Central memory CD4-positive, alpha-beta T cell (primary cell): ENCODE data around the gene OCA2.
"Not testable (repeated sequence)": the region's sequence is repeated elsewhere in the genome, so short reads cannot be mapped to it uniquely, and the experiment has no call there.

ENCODE experiments used
- DNase-seq: peaks from one replicate; pipeline ENCODE4 v3.0.0; 2022
- total RNA-seq, 3 experiments: gene quantifications; one replicate each; lab custom pipeline; 2026; lab: John Stamatoyannopoulos, UW

OCA2 gene
- total RNA-seq = 0 to 2.7 (median 0) reads per million in 3 experiments

DNA sequence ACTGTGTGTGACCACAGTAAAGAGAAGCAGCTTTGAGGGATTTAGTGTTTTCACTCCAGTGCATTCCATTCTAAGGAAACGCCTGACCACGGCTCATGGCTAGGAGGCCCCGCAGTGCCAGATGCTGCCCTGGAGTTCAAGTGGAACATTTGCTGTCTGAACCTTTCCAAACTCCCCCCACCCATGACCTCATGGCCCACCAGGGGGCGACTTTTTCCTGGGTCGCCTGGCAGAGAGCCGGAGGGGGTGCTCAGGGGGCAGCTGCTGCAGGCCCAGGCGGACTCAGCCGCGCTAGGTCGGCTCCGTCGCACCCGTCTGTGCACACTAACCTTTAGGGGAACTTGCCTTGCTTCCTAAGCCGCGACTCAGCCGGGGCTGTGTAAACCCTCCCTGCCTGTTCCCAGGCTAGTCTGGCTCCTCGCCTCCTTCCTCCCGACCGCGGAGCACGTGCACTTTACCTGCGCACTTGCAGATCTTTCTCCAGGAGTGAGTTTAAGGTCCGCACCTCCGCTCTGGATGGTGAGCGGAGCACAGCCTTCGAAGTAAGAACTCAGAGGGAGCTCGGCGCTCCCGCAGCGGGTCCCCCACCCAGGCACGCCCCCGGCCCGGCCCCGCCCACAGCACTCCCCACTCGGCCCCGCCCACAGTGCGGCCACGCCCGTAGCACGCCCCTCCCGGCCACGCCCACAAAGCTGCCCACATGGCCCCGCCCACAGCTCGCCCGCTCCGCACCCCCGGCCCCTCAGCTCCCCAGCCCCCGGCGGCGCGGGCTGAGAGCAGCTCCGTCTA is at the start of gene OCA2:
Gene OCA2, minus strand, starts transcription at position 550 of the 789 bp plus-strand sequence. CDS start 17,441 bp downstream, outside the sequence.
- peak; percentile 28 for DNase-seq

DNA sequence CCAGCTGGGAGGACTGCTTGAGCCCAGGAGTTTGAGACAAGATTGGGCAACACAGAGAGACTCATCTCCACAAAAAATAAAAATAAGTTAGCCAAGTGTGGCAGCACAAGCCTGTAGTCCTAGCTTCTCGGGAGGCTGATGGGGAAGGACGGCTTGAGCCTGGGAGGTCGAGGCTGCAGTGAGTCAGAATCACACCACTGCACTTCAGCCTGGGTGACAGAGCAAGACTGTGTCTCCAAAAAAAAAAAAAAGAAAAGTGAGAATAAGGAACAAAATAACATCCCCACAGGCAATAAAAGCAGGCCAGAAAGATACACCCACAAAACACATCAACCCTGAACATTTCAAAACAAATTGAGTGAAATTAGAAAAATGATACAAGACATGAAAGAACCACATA is 48.7 kb upstream of the OCA2 start:
- no peak for DNase-seq

DNA sequence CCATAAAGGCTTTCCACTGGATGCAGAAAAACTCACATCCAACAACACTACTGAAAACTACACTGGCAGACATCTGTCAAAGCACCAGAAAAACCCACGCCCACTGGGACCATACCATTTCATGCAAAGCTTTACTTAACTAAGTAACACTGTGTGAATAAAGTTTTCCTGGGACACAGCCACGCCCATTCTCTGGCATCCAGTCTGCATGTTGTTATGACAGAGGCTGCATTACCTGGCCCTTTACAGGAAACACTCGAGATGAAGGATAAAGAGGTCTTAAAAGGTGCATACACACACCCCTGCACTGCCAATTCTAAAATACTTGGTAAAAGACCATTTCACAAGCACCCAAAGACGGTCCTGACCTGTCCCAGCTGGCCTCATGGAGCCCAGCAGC is 46.3 kb upstream of the OCA2 start:
- not testable (repeated sequence) for DNase-seq

DNA sequence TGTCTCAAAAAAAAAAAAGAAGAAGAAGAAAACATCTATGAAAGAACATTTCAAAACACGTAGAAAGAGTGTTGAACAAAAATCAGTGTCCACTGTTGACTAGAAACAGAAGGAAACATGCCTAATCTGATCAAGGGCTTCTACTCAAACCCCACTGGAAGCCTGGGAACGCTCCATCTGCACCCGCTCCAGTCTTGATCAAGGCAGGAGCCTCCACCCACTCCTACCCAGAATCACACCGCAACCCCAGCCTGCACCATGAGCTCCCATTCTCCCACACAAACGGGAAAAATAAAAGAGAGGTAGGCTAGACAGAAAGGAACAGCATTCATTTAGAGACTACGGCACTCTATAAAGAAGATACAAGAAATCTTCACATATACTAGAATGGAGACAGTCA is 40.9 kb upstream of the OCA2 start:
- no peak for DNase-seq

DNA sequence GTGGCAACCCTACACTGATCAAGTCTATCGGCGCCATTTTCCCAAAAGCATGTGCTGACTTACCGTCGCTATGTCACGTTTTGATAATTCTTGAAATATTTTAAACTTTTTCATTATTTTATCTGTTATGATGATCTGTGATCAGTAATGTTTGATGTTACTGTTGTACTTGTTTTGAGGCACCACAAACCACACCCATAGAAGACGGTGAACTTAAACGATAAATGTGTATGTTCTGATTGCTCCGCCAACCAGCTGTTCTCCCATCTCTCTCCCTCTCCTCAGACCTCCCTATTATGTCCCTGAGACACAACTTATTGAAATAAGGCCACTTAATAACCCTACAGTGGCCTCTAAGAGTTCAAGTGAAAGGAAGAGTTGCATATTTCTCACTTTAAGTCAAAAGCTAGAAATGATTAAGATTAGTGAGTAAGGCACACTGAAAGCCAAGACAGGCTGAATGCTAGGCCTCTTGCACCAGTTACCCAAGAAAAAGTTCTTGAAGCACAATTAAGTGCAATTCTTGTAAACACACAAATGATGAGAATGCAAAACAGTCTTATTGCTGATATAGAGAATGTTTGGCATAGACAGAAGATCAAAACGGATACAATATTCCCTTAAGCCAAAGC is 38.4 kb upstream of the OCA2 start:
- not testable (repeated sequence) for DNase-seq

GRCh38 chr15:28136236-28136904 is 37.3 kb upstream of the OCA2 start:
- peak; percentile 9 for DNase-seq

GRCh38 chr15:28133281-28133680 is 34.2 kb upstream of the OCA2 start:
- no peak for DNase-seq

- no peak for DNase-seq
Measured at GRCh38 chr15:28132524-28133275, 33.6 kb upstream of the OCA2 start.

GRCh38 chr15:28131946-28132345 is 32.8 kb upstream of the OCA2 start:
- no peak for DNase-seq

- DNase-seq = no peak
Measured at GRCh38 chr15:28131400-28131799, 32.3 kb upstream of the OCA2 start.

GRCh38 chr15:28130651-28131050 is 31.5 kb upstream of the OCA2 start:
- DNase-seq = no peak

DNA sequence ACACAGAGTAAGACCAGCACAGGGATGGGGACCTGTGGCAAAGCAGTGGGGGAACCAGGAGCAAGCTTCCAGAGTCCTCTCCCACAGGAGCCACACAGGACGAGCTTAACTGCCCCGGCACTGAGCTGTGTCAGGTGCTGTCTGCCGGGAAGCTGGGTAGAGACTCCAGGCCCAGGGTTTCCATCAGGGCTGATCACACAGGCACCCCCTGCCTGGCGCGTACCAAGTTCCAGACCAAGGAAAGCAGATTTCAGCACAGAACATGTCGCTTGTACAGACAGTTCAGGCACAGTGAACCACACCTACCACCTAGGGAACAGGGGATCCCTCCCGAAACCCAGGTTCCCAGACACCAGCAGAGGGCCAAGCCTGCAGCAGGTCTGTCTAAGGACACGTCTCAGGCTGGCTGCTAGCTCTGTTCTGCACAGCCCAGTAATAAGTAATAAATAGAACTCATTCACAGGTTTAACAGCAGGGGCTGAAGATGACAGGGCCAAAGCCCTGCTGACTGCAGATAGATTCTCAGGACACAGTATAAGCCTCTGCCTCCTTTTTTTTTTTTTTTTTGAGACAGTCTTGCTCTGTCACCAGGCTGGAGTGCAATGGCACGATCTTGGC is 30.2 kb upstream of the OCA2 start:
- DNase-seq = no peak

DNA sequence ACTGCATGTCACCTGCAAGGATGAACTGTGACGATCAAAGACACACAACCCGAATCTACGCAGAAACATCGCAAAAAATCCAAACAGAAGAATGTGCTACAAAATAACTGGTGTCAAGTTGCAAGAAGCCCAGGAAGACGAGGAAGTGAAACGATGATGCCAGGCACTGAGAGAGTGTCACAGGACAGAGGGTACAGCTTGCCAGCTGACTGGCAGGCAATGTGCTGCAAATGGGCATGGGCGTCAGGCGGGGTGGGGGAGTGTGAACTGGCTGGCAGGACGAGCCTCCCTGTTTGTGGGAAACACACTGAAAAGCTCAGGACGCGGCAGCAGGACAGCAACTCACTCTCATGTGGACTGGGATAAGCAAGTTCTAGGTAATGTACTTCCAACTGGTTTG is 28.9 kb upstream of the OCA2 start:
- no peak for DNase-seq

GRCh38 chr15:28127036-28127435 is 27.9 kb upstream of the OCA2 start:
- DNase-seq = no peak

- DNase-seq = peak; percentile 15
Measured at GRCh38 chr15:28125673-28126651, 26.8 kb upstream of the OCA2 start.

DNA sequence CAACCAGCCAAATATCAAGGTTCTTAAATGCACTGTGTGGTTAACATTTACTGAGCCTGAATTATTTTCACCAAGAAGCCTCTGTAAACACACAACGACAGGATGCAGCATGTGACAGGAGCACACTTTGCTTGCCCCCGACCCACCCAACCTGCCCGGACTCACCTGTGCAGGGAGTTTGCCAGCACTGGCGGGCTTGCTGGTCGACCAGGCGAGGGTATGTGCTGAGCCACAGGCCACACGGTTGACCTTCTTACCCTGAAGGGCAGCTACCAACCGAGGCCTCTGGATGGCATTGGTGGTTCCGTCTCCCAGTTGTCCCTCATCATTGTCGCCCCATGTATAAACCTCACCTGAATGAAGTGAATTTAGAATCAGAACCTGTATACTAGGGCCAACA is 25.7 kb upstream of the OCA2 start:
- no peak for DNase-seq

DNA sequence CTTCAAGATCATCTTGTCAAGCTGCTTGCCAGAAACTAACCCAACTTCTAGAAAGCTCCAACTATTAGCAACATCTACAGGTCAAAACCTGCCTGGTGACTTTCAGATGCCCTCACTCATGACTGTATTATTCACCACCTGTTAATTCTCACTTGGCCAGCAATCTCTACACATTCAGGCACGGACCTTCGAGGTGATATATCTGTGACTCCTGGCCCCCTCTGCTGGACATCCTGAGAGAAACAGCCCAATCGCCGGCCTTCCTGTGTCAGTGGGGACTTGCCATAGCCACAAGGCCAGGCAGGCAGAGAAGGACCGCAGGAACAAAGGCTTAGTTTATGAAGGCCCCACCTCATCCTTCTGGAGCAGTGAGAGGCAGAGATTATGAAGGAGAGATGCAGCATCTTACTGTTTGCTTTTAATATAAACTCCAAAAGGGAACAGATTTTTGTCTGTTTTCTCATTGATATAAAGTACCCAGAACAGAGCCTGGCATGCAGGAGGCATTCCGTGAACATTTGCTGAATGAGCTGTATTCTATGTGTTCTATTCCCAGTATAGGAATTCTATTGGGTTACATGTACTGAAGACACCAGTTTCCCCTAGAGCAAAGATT is 24.4 kb upstream of the OCA2 start:
- peak; percentile 12 for DNase-seq

DNA sequence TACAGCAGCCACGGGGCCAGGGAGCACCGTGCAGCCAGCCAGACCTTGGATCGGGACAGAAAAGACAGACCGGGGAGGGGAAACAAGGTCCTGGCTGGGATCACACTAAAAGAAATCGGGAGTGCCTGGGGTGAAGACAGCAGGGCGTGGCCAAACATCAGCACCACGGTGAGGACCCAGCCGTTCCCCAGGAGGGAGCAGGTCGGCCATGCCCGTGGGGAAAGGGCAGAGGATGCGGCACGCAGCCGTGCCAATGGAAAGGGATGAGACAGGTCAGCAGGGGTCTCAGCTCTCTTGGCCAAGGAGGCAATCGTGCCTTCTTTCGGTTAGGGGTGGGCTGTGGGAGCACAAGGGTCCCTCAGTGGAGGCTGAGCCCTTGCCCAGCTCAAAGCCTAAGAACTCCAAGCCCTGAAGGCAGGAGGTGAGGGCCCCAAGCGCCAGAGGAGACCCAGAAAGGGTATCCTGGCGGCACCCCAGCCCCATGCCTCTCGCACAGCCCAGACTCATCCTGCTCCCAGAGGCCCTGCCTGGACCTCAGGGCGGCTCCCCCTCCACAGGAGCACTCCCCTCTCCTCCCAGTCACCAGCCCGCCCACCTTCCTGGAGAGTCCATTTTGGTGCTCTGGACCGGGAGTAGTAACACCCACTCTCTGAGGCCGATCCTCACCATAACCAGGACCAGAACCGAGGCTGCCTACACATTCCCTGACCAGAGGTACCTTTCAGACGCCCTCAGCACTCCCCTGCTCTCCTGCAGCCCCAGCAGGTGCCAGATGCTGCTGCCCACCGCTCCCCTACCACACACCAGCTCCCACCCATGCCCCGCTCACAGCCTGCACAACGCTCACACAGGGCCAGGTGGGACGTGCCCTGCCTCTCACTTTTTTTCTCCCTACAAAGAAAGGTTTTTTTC is 23.2 kb upstream of the OCA2 start:
- no peak for DNase-seq

DNA sequence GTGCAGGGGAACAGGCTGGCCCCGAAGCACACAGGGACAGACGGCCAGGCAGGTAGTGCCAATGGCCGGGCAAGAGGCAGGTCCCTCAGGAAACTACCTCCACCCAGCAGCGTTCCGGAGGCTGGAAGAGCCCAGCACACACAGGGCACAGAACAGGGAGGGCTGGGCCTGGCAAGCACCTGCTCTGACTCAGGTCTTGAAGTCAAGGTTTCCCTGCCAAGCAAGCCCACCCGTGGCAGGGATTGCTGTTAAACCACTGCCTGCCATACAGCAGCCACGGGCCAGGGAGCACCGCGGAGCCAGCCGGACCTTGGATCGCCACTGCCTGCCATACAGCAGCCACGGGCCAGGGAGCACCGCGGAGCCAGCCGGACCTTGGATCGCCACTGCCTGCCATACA is 22.5 kb upstream of the OCA2 start:
- DNase-seq = not testable (repeated sequence)

GRCh38 chr15:28120359-28120640 is 21.2 kb upstream of the OCA2 start:
- no peak for DNase-seq
